HL-60 (cell line): Measurements from ENCODE around the gene PTGR1.

ENCODE experiments used
- DNase-seq, 2 experiments: peaks; one replicate each; pipeline ENCODE4 v3.0.0-alpha.2; 2010 to 2020; ENCODE audit warnings: low read depth in 1 of 2, low spot score in 1 of 2
- H3K27ac ChIP-seq: fragments of 250-450 bp; sonication (Bioruptor Pico); replicated peaks from 2 replicates; pipeline ENCODE4 v1.5.1; 2020; ENCODE audit warnings: mild to moderate bottlenecking, moderate library complexity
- H3K27me3 ChIP-seq: fragments of 250-450 bp; sonication (Bioruptor Pico); 2 replicates; pipeline ENCODE4 v1.5.1; 2021; ENCODE audit warnings: mild to moderate bottlenecking, moderate library complexity; ENCODE audit not compliant: insufficient read depth, poor library complexity, severe bottlenecking
- H3K4me3 ChIP-seq: replicated peaks from 2 replicates; pipeline ENCODE4 v1.5.1; 2011; ENCODE audit warnings: mild to moderate bottlenecking, control low read depth, low read length; ENCODE audit not compliant: insufficient read depth
- CTCF ChIP-seq: IDR thresholded peaks from one replicate; pipeline ENCODE4 v1.5.1; 2011; ENCODE audit warnings: low read length, control low read depth, inconsistent platforms; ENCODE audit not compliant: insufficient read depth
- GABPA ChIP-seq: IDR thresholded peaks from 2 replicates; pipeline ENCODE4 v1.6.1; 2012; ENCODE audit warnings: low read depth
- POLR2AphosphoS5 ChIP-seq: IDR thresholded peaks from 2 replicates; pipeline ENCODE4 v1.6.1; 2012; ENCODE audit warnings: low read depth
- REST ChIP-seq: IDR thresholded peaks from 2 replicates; pipeline ENCODE4 v1.6.1; 2012; ENCODE audit warnings: low read depth; ENCODE audit not compliant: insufficient replicate concordance
- SPI1 ChIP-seq: IDR thresholded peaks from 2 replicates; pipeline ENCODE4 v1.6.1; 2012; ENCODE audit warnings: low read depth, mild to moderate bottlenecking, borderline replicate concordance

Gene PTGR1

GRCh38 chr9:111599955-111600343 lies 502 bp upstream of the PTGR1 start:
- DNase-seq = no peak
- peak overlapping the region; percentile 78 for H3K4me3 ChIP-seq
- TF ChIP-seq POLR2AphosphoS5 = no peak
- TF ChIP-seq GABPA = no peak
- no peak for TF ChIP-seq REST
- no peak for TF ChIP-seq SPI1
- no peak for TF ChIP-seq CTCF
- H3K27ac ChIP-seq = peak overlapping the region; percentile 48; the same call in 1 of the 2 replicates
- H3K27me3 ChIP-seq = no peaks in the 10 kb centered on the region

GRCh38 chr9:111598733-111599091 lies 735 bp downstream of the PTGR1 start:
- Histone ChIP-seq H3K27me3 (no peaks in the 10 kb centered on the region), H3K27ac (peak overlapping the region; percentile 48; the same call in 1 of the 2 replicates), H3K4me3 (peak overlapping the region; percentile 78)
- DNase-seq = peak in 1 of 2 experiments; percentile 20
- no peak for TF ChIP-seq SPI1

- DNase-seq = peak; percentile 43 to 59
- H3K4me3 ChIP-seq = peak overlapping the region; percentile 78
- H3K27ac ChIP-seq = peak overlapping the region; percentile 48; the same call in 1 of the 2 replicates
- H3K27me3 ChIP-seq = no peaks in the 10 kb centered on the region
- TF ChIP-seq CTCF = peak; percentile 40
- no peak for TF ChIP-seq REST
- no peak for TF ChIP-seq GABPA
Observed at GRCh38 chr9:111597852-111598732, 1.4 kb downstream of the PTGR1 start.

GRCh38 chr9:111588846-111589245 lies 10.6 kb downstream of the PTGR1 start:
- Histone ChIP-seq H3K27ac (no peak overlapping the region), H3K27me3 (no peaks in the 10 kb centered on the region), H3K4me3 (no peak overlapping the region)
- DNase-seq = no peak
- no peak for TF ChIP-seq REST
- TF ChIP-seq CTCF = no peak
- no peak for TF ChIP-seq POLR2AphosphoS5
- no peak for TF ChIP-seq GABPA
- no peak for TF ChIP-seq SPI1
